HT1080 (cell line): ENCODE measurements around the gene VIT. TPM values are rescaled to one million over a fixed set of nuclear protein-coding genes. Genes with fewer than 3 reads are reported as not detected.

Experiments used
- DNase-seq: peaks from one replicate; pipeline ENCODE4 v3.0.0-alpha.2; 2015; ENCODE audit warnings: low read depth
- total RNA-seq: library from RNA; depleted of rRNA; stranded (reverse); fragments of >200 nt; shearing (Covaris generic); gene quantifications from 2 replicates; pipeline ENCODE4 v1.2.3, GENCODE V29; 2014

Gene VIT
- total RNA-seq, 1 experiment from 2014 or later = not detected

GRCh38 chr2:36708041-36708741 lies 11.7 kb downstream of the VIT start:
- DNase-seq = peak; percentile 36

GRCh38 chr2:36710858-36711515 lies 14.5 kb downstream of the VIT start:
- DNase-seq = no peak

DNA sequence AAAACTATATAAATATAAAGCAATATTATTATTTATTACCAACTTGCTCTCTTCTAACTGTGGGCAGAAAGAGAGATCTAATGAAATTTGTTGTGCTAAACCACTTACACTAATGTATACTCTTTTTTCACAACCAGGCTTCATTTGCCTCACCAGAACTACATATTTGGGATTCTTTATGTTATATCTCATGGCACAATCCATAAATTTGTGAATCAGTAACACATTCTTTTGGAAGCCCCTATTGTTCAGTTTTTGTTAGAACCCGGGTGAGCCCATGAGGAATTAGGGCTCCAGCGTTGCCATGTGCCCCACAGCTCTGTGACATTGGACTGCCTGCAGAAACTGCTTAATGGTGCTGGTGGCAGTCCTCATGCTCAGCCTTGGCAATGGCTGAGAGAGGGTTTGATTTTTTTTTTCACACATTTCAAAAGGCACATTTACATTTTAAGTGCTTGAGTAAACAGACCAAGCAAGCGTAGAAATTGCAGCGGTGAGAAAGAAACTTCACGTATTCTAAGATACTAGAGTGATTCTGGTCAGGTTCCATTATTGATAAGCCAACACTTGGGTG lies 15.3 kb downstream of the VIT start:
- no peak for DNase-seq

DNA sequence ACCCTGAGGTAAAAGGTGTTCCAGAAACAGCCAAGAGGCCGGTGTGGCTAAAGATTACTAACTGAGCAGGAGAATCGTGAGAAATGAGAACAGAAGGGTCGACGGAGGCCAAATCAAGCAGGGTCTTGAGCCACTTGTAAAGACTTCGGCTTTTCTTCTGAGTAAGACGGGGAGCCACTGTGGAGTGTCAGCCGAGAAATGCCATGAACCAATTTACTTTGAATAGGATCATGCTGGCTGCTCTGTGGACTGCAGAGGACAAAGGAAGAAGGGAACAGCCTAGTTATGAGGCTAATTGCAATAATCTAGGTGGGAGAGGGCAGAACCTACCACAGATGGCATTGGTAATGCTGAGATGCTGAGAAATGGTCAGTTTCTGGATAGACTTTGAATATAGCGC lies 16.8 kb downstream of the VIT start:
- DNase-seq = no peak

DNA sequence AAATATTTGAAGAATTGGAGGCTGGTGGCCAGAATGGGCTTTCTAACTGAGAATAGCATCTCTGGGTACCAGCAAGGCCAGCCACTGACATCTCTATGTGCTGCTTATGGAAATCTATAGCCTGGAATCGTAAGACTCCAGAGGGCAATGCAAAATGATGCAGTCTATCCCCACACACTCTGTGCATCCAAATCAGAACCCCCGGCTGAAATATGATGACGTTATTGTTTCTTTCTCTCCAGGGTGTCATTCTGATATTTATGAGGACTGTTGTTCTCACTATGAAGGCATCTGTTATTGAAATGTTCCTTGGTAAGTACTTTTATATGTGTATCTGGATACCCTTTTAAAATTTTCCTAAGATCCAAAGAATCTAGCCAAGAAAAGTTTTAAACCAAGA lies 19.6 kb downstream of the VIT start:
- DNase-seq = no peak

- DNase-seq = no peak
Measured at GRCh38 chr2:36717603-36718266, 21.2 kb downstream of the VIT start.

- no peak for DNase-seq
Measured at GRCh38 chr2:36727550-36727949, 31.0 kb downstream of the VIT start.

DNA sequence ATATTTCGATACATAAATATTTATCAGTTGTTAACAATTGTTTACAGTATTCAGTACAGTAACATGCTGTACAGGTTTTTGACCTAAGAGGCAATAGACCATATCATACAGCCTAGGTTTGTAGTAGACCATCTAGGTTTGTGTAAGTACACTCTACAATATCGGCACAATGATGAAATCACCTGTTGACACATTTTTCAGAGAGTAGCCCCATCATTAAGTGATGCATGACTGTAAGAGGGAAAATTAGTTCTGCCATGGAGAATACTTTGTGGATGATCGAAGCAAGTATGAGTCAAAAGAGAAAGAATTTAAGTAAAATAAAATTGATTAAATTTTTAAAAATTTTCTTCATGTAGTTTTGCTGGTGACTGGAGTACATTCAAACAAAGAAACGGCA lies 32.6 kb downstream of the VIT start:
- no peak for DNase-seq

DNA sequence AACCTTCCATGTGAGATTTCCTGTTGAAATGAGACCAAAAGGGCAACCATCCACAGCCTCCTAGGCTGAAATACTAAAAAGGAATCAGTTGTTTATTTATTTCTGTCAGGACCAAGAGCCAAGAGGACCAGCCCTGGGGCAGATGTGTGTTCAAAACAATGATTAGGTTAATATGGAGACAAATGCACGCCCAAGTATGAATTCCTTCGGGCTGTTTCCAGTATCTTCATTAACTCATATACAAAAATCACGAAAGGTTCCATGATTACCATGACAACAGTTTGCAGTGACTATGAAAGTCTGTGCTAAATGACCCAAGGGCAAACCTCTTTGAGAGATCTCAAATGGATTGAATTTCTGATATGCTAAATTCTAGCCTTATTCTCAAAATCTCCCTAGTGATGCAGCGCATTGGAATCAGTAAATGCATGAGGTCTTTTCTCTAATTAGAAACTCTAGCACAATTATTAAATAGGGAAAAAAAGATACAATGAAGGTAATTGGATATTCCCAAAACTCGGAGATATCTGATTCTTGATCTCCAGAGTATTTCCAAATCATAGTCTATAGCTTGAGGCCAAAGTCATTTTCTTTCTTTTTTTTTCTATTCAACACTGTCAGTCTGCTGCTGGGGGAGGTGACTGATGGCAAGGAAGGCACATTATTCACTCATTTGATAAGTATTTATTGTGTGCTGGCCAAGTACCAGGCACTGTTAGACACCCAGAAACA lies 35.6 kb downstream of the VIT start:
- no peak for DNase-seq

DNA sequence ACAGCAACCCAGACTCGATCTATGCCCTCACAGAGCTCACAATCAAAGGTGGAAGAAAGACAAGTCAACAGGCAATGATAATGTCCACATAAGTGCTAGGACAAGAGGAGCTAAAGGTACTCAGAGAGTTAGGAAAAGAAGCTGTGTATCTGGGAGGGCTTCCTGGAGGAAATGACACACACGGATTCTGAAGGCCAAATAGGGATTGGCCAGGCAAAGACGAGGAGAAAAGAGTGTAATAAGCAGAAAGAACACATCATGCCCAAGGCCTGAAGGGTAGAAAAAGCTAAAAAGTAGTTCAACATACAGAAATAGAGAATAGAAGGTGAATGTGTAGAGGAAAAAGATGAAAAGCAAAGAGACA lies 36.1 kb downstream of the VIT start:
- no peak for DNase-seq

- no peak for DNase-seq
Measured at GRCh38 chr2:36733215-36733614, 36.7 kb downstream of the VIT start.

DNA sequence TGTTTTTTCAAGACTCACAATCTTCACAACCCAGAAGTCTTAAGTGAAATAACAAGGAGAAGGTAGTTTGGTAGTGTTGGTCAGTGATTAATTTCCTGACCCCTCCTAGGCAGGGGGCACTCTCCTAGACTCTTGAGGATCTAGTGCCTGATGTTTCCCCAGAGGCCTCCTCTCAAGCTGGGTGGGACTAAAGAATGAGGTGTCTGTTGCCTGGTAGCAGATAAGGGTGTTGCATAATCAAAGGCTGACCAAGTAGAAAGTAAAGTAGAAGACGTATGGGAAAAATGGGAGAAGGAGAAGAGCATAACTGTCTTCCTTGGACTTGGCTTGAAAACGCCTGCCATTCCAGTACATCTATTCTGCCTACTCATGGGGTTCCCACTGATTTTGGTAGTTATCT lies 37.8 kb downstream of the VIT start:
- peak; percentile 28 for DNase-seq

DNA sequence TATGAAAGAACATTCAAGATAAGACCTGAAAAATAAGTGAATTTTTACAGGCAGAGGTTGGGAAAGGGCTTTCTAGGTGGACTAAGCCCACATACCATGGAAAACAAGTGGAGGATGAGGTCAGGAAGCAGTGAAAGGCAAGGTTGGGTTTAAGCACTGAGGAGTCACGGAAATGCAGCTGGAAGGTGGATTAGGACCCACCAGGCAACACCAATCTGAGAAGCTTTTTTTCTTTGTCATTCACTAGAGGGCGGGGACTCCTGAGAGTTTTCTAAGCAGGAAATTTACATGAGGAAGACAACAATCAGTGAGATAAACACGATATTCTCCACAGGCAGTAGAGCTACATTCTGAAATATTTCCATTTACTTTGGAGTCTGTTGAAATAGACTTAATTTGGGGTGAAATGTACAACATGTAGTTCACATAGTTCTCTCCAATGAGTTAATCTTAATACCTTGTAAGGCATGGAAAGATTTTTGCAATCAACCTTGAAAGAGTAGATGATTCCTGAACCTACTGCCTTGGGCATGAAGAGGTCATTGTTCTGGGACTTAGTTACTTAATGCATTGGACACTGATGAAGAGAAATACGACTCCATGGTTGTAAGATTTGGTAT lies 40.7 kb downstream of the VIT start:
- DNase-seq = no peak

GRCh38 chr2:36740061-36740460 lies 43.6 kb downstream of the VIT start:
- DNase-seq = no peak

DNA sequence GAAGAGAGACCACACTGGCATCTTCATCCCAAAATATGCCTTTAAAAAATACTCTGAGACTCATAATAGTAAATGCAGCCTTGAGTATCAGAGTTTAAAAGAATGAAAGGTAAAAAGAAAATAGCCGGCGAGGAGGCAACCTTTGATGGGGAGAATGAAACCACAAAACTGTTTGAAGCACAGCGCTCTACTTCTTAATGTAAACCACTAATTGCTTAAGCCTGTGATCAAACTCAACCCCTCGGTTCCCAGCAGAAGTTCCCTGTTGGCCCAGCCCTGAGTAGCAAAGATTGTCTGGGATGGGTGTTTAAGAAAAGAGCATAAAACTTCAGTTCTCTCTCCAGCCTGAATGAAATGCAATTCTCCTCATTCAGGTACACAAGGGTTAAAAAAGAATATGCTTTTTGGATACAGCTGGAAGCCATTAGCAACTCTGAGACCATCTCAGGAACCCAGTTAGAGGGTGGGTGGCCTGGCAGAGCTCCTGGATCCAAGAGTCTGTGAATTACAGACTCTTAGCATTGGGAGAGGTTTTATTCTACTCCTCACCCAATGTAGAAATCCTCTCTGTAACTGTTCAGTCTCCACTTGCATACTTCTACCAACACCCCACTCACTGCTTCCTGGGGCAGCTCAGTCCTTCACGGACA lies 44.8 kb downstream of the VIT start:
- no peak for DNase-seq

GRCh38 chr2:36743954-36744353 lies 47.4 kb downstream of the VIT start:
- DNase-seq = no peak

- peak; percentile 15 for DNase-seq
Measured at GRCh38 chr2:36748166-36748565, 51.7 kb downstream of the VIT start.

- no peak for DNase-seq
Measured at GRCh38 chr2:36750101-36750500, 53.6 kb downstream of the VIT start.

DNA sequence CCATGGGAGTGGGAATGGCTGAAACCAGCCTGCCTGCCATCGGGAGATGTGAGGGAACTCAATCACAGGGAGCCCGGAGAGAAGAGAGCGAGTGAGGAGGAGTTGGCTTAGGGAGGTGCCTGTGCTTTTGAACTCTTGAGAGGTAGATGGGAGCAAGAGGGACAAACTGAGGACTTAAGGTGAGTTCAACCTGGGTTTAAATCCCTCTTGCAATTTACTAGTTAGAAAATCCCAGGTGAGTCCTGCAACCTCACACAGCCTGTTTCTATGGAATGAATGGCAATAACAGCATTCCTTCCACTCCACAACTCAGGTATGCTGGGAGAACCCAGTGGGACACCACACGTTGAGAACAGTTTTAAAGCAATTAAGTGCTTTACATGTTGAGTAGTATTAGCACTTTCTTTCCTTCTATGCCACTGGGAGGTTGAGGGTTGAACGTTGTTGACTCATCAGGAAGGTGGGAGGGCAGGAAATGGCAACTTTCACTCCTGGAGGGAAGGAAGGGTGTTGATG lies 57.3 kb downstream of the VIT start:
- DNase-seq = peak; percentile 54

DNA sequence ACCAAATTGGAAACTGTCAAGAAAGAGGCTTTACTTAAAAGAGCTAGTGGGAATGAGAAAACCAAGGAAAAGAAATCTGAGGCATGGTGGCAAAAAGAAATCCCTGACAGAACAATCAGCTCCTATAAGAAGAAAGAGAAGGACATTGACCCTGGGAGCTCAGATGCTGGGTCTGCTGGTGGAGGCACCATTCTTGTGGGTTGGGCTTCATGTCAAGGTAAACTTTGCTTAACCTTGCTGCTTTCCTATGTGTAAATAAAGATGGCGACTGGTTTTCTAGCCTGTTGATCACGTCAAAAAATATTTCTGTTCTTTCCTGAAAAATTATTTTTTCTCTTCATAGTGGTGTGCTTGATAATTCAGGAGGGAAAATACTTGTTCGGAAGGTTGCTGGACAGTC lies 58.1 kb downstream of the VIT start:
- no peak for DNase-seq

DNA sequence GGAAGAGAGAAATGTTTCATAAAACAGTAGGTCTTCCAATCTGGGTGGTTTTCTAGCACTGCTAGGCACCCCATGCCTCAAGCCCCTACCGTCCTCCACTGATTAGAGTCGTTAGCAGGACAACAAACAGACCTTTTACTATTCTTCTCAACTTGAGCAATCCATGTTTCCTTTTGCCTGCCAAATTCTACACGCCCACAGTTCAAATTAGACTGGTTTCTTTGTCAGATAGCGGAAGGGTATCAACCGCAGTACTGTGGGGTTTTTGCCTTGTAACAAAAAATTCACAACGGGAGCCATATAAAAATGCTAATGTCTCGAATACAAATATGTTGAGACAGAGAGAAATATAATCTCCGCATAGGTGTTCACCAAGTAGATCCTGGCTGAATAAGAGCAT lies 59.9 kb downstream of the VIT start:
- DNase-seq = no peak
